Omental fat pad (tissue), 4 donors: ENCODE results near the gene KASH5. TPM values are rescaled to one million over a fixed set of nuclear protein-coding genes. Genes with fewer than 3 reads are reported as not detected.

Experiments
- ATAC-seq: fragments of 150-250 bp; one replicate; pipeline ENCODE4 v1.9.1; 2016; ENCODE audit warnings: mild to moderate bottlenecking, moderate library complexity; ENCODE audit not compliant: low FRiP score
- DNase-seq: peaks from one replicate; pipeline ENCODE4 v3.0.0-alpha.2; 2019; ENCODE audit warnings: low spot score
- CTCF ChIP-seq, 3 donors: fragments of 450-650 bp; IDR thresholded peaks; one replicate each; pipeline ENCODE4 v1.5.1; 2016 to 2017; ENCODE audit warnings: antibody characterized with exemption in 3 of 3, mild to moderate bottlenecking in 3 of 3, moderate library complexity in 2 of 3
- total RNA-seq, 4 donors: library from RNA; depleted of rRNA; stranded (reverse); fragments of >200 nt; gene quantifications; one replicate each; pipeline ENCODE4 v1.1.0, GENCODE V29; 2016

Gene KASH5
- total RNA-seq, 4 donors from 2014 or later, result 0.56 TPM; not detected in 3

GRCh38 chr19:49421039-49421877 lies 33.2 kb downstream of the KASH5 start:
- DNase-seq (peak; percentile 40), ATAC-seq (peak; percentile 57)
- no peak for TF ChIP-seq CTCF (IDR thresholded peaks at IDR 0.05)

- no peak for ATAC-seq
- TF ChIP-seq CTCF (IDR thresholded peaks at IDR 0.05), result no peak
- no peak for DNase-seq
These were observed 33.8 kb downstream of the KASH5 start for GRCh38 chr19:49421878-49422202.

GRCh38 chr19:49422407-49423070 lies 34.5 kb downstream of the KASH5 start:
- no peak for DNase-seq
- TF ChIP-seq CTCF (IDR thresholded peaks at IDR 0.05), result no peak
- ATAC-seq, result no peak

GRCh38 chr19:49423071-49423984 lies 35.3 kb downstream of the KASH5 start, which contains the start of gene PTH2:
PTH2 (minus strand) TSS chr19:49423441; CDS start chr19:49423339, 102 bp downstream.
- TF ChIP-seq CTCF (IDR thresholded peaks at IDR 0.05), result no peak
- ATAC-seq (no peak), DNase-seq (no peak)

- ATAC-seq (no peak), DNase-seq (no peak)
- no peak for TF ChIP-seq CTCF (IDR thresholded peaks at IDR 0.05)
These were observed 35.9 kb downstream of the KASH5 start for GRCh38 chr19:49423985-49424303.

GRCh38 chr19:49425178-49425577 lies 37.1 kb downstream of the KASH5 start, which contains the start of gene GFY:
GFY (plus strand) TSS chr19:49425388; CDS start chr19:49426431, 1,043 bp downstream.
- TF ChIP-seq CTCF (IDR thresholded peaks at IDR 0.05), result no peak
- ATAC-seq (no peak), DNase-seq (no peak)
